HG03159 (cell line): ENCODE data around the gene MYO5B.

Experiments
- ATAC-seq: cut with Tn5 transposase; IDR thresholded peaks from one replicate; pipeline ENCODE4 v1.9.1; 2021; ENCODE audit warnings: mild to moderate bottlenecking, moderate library complexity; ENCODE audit not compliant: unreplicated experiment

Gene MYO5B

DNA sequence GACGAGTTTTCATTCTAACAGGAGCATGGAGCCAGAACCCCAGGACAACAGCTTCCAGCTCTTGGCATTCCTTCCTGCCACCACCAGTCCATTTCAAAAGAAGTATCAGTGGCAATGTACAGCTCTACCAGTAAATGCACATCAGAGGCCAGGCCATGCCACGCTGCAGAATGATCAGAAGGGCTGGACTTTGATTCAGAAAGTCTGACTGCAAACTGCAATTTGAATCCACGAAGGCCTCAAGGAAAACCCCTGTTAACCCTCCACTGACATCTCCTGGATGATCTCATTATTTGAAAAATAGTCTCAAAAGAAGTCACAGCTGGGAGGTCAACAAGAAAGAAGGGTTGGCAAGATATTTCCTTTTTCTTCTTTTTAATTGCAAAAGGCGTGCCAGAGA lies 119.2 kb downstream of the MYO5B start:
- ATAC-seq, result no peak

DNA sequence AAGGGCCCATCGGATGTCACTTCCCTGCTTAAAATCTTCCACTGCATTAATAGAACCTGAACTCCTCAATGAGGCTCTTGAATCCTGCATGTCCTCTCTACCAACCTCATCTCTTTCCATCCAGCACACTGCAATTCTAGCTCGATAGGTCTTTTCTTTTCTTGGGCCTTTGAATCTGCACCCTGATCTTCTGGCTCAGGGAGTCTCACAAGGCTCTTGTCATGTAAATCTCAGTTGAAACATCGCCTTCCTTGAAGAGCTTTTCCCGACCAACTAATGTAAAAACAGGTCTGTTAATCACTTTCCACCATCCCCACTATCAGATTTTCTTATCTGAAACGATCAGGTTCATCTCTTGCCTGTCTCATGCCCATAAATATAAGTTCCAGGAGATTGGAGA lies 120.5 kb downstream of the MYO5B start:
- ATAC-seq, result no peak

DNA sequence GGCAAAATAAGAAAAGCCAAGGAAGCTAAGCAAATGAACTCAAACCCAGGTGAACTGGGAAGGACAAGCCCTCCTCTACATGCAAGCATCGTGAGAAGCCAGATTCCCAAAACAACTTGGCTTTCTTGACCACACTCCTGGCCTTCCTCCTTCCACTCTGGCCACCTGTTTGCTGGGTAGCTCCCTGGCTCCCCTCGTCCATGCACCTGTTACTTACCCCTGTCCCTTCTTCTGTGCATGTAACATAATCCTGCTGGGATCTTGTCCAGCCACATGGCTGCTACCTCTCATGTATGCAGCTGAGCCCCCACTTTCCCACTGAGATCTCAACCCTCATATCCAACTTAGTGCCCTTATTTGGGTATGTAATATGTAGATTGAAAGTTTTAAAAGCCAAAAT lies 121.6 kb downstream of the MYO5B start:
- no peak for ATAC-seq

DNA sequence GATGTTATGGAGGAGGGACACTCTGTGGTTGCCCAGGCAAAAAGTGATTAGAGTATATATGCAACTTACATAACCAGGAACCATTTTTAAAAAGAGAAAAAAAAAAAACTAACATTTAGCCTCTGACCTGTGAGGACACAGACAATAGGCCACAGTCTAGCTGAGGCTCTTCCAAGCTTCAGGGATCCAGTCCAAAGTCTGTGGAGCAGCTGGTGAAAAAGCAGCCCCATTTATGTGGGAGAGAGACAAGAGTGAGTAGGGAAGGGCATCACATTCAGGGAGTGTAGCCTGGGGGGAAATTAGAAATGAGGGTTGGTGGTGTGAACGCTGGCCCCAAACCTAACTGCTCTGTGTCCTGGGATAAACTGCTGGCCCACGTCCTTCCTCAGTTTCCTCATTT lies 122.8 kb downstream of the MYO5B start:
- no peak for ATAC-seq

DNA sequence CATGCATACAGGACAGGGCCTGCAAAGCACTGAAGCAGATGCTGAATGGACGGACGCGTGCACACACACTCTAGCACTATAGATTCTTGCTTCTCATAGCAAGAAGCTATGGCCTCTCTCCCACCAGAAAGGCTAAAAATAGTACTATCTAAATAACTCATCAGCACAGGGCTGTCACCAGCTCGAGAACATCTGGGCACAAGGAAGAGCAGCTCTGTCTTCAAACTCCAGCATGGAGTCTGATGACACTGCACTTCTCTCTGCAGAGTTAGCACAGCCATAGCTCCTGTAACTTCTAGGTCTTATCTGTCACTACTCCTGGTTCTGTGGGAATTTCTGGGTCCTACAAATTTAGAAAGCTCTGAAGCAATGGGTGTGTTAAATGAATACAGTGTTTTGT lies 123.5 kb downstream of the MYO5B start:
- ATAC-seq, result no peak

DNA sequence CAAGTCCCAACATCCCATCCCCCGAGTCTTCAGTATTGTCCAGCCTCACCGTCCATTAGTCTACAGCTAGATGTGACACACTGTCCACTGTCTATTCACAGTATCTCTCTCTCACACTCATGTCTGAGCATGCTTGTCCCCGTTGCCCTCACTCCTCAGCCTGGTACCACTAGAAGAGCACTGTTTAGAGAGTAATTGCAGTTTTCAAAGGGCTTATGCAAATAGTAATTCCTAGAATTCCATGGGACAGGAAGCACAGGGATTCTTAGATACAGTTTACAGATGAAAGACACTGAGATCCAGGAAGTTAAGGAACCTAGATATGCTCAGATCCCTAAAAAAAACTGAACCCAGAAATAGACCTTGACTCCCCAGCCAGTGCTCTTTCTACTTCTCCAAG lies 125.5 kb downstream of the MYO5B start:
- ATAC-seq, result no peak

DNA sequence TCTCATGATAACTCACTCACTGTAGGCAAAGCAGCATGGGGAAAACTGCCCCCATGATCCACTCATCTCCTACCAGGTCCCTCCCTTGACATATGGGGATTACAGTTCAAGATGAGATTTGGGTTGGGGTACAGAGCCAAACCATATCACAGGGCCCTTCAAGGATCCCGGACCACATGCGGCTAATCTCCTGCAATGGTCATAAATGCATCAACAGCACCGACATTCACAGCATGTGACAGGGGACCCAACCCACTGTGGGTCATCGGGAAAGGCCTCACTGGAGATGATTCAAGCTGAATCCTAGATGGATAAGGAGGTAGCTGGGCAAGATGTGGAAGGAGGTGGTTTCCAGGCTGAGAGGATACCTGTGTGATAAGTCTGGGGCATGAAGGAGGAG lies 129.4 kb downstream of the MYO5B start:
- no peak for ATAC-seq

DNA sequence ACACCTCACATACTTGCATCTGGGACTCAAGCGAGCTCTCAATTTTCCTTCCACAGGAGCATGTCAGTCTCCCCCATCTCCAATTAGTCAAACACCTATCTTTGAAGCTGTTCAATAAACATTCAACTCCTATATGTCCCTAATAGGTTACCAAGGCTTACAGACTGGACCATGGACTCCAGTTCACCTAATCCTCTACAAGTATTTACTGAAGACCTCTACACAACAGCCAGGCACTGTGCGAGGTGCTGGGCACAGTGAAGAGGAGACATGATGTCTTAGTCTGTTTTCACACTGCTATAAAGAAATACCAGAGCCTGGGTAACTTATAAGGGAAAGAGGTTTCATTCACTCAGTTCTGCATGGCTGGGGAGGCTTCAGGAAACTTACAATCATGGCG lies 129.9 kb downstream of the MYO5B start:
- no peak for ATAC-seq

DNA sequence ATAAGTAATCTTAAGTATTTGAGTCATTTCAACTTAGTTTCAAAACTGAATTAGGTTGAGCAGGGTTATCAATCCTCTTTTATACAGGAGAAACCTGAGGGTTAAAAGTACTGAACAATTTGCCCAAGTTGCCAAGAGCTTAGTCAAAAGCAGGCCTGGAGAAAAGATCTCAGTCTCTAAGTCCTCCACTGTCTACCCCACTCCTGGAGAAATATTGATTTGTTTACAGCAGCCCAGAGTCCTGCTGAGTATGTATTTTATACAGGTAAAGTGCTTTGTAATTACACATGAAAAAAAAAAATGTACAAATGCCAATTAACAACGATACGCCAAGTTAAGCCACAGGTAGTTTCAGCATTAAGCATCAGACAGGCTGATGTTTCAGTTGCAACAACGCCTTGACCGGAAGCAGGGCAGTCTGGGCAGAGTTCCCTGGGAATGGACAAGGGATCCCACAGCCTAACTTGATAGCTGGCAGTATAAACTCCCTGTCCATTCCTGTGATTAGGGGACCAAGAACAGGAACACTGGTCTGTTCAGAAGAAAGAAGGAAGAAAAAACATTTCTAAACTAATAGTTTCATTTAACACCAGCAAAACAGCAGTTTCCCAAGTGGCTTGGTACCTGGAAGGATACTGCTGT lies 132.9 kb downstream of the MYO5B start:
- ATAC-seq, result no peak

DNA sequence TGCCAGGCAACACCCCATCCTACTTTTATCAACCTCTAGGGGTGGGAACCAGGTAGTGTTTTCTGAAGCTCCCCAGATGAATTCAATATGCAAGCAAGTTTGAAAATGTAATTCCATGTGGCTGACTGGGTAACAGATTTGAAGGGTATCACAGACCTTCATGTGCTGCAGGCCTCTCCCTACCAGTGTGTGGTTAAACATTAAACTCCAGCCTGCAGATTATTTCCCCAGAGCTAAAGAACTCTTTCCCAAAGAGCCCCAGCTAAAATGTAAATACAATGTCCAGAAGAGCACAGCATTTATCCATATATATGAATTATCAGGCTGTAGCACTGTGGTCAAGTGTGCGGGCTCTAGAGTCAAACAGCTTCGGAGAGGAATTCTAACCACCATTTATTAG lies 134.1 kb downstream of the MYO5B start:
- no peak for ATAC-seq

DNA sequence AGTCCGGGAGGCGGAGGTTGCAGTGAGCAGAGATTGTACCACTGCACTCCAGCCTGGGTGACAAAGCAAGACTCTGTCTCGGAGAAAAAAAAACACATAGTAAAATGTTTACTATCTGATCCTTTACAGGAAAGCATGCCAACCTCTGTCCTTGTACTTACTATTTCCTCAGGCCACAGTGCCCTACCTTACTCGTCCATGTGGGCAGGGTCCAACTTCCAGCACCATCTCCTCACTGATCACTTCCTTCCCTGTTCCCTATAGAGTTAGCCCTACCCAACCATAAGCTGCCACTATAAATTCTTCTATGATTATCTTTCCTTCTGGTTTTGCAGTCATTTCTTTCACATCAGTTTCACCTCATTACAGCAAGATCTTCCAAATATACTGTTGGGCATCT lies 136.2 kb downstream of the MYO5B start:
- ATAC-seq, result no peak

DNA sequence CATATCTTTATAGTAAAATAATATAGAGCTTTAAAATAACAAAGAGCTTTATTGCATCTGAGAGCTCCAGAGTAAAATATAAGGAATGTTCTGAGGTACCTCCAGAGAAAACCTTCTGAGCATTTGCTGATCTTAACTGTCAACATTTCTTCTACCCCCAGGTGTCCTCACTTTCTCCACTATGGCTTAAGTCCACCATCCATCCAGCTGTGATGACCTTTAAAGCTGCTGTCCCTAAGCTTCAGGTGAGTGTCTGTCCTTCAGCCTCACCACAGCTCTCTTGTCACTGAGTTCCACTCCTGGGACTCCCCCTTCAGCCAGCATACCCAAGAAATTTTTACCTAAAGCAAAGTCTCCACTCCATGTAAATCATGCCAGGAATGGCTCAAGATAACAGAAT lies 137.9 kb downstream of the MYO5B start:
- ATAC-seq, result no peak

DNA sequence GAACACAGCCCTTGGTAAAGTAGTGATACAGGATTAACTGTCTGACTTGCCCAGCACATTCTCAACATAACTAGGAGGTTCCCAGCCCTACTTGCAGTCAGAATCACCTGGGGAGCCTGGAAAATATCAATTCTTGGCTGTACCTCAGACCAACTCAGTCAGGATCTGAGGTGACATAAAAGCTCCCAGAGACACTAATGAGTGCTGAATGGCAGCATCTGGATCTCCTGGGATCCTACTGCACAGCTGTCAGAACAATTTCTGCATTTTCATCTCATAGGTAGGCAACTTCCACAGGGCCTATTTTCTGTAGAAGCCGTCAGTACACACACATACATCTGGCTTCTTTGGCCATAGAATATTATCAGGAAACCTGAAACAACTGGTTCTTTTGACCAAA lies 138.8 kb downstream of the MYO5B start:
- no peak for ATAC-seq

DNA sequence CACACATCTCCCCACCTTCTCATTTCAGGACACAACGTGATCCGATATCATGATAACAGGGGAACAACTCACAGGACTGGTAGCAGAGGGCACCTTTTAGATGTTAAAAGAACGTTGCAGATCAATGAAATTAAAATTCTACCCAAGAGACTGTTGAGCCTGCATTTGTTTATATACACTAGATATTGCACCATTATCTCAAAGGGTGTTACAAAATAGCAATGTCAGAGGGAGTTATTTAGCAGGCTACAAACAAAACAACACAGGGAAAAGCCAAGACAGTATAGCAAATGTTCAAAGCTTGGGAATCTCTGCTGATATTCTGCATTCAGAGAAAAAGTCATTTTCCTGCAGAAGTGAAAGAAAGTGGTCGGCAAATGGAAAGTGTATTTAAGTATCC lies 139.5 kb downstream of the MYO5B start:
- no peak for ATAC-seq

DNA sequence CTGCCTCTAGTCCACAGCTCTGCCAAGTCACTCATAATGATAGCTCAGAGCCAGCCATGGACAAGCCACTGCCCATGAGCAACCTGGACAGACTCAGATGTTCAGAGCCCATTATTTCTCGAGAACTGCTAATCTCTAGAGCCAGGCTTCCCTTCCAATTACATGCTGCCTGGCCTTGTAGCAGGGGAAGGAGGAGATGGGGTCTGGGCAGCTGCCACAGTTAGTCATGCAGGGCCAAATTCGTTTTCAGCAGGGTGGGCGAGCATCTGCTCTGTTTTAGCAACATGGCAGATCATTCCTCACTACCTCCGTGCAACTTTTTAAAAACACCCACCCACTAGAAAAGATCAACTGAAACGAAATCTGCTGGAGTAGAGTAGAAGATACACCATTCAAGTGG lies 141.8 kb downstream of the MYO5B start:
- ATAC-seq, result no peak

DNA sequence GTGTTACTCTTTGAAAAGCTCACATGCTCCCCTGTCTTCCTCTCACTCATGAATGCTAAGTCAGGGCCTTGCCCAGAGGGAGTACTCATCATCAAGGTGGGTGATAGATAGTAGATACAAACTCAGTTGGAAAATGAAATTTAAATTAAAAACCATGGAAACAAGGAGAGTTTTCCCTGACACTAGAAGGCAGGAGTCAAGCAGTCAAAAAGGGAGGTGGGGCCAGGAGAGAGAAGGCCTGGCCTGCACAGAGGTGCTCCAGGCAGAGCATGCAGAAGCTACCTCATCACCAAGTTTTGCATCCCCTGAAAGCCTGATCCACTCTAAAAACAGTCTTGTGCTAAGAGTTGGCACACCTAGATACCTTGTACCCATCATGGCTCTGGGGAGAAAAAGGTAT lies 143.7 kb downstream of the MYO5B start:
- no peak for ATAC-seq

DNA sequence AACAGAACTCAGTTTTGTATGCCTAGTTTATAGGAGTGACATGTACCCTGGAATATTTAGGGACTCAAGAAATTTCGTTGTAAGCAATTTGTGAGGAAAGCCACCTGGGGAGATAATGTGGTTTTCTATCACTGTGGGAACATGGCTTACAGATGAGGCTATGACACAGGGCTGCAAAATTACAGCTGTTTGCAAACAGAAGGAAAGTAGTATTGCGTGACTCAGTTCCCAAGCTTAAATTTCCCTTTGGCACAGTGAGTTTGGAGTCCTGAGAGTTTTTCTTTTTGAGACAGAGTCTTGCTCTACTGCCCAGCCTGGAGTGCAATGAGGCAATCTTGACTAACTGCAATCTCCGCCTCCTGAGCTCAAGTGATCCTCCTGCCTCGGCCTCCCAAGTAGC lies 149.8 kb downstream of the MYO5B start:
- no peak for ATAC-seq

DNA sequence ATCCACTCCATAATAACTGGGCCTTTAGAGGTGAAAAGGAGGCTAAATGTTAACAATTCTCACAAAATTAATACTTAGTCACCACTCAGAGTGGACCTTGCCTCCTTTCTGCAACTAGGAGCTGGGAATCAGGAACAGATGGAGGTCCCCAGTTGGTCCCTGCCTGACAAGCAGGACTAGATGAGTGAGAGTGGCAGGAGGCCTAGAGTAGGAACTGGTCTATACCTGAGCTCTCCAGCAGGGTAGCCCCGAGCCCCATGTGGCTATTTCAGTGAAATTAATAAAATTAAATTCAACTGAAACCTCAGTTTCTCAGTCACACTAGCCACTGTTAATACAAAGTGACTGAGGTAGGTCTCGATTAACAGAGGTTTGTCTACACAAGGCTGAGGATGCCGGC lies 150.5 kb downstream of the MYO5B start:
- no peak for ATAC-seq

DNA sequence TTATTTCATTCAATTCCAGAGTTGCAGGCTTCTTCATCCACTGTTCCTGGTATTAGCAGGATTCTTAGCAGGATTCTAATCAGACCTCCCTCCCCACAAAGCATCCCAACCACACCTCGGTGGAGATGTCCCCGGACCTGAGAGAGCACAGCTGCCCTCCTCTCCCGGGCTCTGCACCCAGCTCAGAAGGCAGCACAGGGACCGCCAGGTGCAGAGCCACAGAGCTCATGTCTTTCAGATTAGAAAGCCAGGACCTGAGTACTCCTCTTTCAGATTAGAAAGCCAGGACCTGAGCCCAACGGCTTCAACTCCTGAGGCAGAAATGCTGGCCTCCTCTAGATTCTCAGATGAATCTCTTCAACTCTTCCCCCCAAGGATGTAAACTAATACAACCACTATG lies 152.3 kb downstream of the MYO5B start:
- ATAC-seq, result no peak

DNA sequence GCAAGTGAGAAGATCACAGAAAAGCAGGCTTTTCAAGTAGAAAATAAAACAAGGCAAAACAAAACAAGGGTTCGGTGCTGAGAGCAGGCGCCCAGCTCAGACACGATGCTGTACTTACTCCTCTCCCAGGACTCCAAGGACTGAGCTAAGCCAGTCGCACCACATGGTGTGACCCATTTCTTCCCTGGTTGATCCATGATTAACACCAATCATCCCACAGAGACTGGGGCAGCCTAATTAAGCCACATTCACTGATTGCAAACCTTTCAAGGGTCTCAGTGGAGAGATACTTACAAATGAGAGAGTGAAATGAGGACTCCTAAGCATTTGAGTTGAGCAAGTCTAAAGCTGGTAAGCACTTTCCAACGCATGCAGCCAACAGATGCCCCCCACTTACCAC lies 155.2 kb downstream of the MYO5B start:
- no peak for ATAC-seq

DNA sequence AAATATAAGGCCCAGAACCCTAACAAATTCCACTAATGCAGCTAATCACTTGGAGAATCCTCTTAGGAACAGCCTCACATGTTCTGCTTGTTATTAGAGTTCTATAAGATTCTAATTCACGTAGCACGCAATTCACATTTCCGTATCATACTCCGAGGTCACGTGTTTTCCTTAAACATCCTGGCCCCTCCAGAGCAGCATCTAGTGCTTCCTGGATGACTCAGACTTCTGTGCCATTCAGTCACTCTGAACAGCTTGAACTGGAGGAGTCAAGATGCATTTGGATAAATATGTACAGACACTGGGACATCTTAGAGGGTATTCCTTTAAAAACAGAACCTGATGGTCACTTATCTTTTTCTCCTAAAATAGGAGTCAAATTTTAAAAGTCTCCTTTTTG lies 156.5 kb downstream of the MYO5B start:
- no peak for ATAC-seq

DNA sequence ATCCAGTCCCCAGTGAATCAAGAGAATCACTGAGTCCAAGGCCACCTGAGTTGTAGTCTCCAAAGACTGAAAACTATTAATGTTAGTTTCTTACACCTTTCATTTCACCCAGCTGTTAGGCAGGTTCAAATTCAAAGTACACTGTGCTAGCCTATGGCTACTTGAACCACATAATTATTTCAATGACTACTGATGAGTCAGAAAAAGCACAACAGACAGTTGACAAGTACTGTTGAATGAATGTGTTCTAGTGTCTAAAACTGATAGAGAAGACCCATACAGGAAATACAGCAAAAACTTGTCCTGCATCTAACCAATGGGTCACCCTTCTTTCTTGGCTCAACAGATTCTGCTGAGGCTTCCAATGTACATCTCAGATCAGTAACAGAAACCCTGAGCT lies 160.9 kb downstream of the MYO5B start:
- no peak for ATAC-seq

DNA sequence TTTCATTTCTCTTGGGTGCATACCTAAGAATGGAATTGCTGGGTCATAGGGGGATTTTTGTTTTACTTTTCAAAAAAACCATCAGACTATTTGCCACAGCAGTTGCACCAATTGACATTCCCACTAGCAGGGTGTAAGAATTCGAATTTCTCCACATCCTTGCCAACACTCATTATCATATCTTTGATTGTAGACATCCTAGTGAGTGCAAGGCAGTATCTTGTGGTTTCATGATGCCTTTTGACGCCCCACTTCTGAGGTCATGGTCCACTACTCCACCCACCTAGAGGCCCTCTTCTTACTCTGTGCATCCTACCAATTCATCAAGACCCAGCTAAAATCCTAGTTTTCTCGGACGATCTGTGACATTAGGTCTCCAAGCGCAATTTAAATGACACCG lies 161.9 kb downstream of the MYO5B start:
- ATAC-seq, result no peak

DNA sequence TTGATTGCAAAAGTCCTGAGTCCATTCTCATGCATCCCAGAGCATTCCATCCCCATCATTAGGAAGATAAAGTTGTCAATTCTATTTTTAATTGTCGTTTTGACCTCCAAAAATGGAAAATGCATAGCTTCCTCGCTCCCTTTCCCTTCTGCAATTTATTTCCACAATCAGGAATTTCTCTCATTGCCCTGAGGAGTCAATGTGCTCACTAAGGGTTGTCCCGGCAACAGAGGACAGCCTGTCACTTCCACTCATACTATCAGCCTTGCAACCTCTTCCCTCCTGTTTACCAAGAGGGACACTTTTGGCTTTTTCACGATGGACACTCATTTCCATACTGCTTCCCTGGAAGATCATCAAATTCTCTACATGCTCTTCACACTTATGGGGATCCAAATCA lies 164.8 kb downstream of the MYO5B start:
- no peak for ATAC-seq
